NCI-H2107 treated with DMSO at 0.1 percent for 48 hours (cell line): ENCODE measurements around the gene CERS6.

Source experiments
- DNase-seq: peaks from one replicate; lab custom pipeline; 2025; ENCODE audit not compliant: unreplicated experiment; lab: John Stamatoyannopoulos, UW

Gene CERS6

GRCh38 chr2:168565112-168565511 lies 109.0 kb downstream of the CERS6 start:
- DNase-seq, result no peak

DNA sequence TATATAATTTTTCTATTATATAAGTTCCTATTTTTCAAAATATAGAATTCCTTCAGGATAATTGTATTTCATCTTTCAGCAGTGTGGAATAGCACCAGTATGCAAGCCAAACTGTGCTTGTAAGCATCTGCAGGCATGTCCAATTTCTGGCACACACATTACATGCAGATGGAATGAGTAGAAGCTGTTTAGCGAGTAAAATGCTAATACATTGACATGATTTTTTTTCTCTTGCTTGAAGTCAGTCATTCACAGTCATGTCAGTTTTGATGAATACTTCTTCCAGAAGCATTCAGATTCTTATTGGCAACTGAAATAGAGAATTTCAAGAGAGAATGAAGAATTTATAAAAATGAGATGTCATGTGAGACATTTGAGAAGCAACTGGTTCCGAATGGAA lies 109.4 kb downstream of the CERS6 start:
- no peak for DNase-seq

DNA sequence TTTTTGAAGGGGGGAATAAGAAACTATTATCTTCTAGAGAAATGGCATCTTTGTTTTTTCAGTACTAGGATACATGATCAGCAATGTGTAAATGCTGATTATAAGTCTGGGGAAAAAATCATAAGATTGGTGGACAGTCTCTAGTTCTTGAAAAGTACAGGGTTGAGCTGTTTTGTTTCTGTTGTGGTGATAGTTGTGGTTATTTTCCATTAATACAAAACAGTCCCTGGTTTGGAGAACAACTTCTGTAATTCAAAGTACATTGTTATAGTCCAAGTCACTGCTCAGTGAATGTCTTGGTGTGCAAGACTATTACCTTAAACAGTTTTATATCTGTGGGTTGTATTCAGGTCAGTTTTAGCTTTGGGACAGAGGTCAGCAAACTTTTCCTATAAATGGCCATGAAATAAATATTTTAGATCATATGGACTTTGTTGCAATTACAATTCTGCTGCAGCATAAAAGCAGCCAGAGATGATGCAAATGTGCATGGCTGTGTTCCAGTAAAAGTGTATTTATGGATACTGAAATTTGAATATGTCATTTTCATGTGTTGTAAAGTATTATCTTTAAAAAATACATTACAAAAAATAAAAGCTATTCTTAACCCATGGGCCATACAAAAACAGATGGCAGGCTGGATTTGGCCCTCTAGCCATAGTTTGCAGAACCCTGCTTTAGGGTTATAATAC lies 111.0 kb downstream of the CERS6 start:
- no peak for DNase-seq

DNA sequence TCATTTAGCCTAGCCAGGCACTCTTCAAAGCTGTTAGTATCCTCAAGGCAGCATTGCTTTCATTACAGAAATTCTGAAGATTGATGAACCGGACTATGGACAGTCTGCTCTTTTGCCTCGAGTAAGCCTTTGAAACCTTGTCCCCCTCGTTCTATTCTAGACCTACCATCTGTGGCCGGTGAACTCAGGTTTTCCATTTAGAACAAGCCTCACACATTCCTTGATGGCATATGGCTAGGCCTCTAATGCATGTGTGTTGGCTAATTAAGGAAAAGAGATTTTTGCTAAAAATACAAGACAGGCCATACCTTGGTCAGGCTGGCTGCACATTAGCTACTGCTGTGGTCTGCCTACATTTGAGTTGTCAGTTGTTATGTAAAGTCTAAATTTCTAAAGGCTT lies 111.8 kb downstream of the CERS6 start:
- DNase-seq, result no peak

GRCh38 chr2:168568476-168569267 lies 112.6 kb downstream of the CERS6 start:
- no peak for DNase-seq

- DNase-seq, result no peak
Measured at GRCh38 chr2:168571061-168571460, 115.0 kb downstream of the CERS6 start.

GRCh38 chr2:168573128-168573903 lies 117.2 kb downstream of the CERS6 start:
- DNase-seq, result no peak

- peak; percentile 62 for DNase-seq
Measured at GRCh38 chr2:168574856-168575630, 119.0 kb downstream of the CERS6 start.

DNA sequence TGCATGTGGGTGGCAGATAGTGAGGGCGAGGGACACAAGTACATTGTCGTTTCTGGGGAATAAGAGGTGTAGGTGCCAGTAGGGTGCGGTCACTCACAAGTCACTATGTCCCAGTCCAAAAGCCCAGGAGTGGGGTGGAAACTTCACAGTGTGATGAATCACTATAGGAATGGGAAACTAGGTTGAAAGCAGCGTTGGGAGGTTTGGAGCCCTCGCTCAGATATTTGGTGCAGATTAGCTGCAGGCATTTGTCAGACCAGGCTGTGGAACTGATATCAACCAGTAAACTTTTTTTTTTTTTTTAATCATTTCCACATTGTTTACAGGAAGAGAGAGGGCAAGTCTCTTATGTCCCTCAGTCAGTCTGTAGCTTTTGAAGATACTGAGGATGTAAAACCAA lies 121.8 kb downstream of the CERS6 start:
- DNase-seq, result no peak

- DNase-seq, result no peak
Measured at GRCh38 chr2:168583064-168583709, 127.1 kb downstream of the CERS6 start.

DNA sequence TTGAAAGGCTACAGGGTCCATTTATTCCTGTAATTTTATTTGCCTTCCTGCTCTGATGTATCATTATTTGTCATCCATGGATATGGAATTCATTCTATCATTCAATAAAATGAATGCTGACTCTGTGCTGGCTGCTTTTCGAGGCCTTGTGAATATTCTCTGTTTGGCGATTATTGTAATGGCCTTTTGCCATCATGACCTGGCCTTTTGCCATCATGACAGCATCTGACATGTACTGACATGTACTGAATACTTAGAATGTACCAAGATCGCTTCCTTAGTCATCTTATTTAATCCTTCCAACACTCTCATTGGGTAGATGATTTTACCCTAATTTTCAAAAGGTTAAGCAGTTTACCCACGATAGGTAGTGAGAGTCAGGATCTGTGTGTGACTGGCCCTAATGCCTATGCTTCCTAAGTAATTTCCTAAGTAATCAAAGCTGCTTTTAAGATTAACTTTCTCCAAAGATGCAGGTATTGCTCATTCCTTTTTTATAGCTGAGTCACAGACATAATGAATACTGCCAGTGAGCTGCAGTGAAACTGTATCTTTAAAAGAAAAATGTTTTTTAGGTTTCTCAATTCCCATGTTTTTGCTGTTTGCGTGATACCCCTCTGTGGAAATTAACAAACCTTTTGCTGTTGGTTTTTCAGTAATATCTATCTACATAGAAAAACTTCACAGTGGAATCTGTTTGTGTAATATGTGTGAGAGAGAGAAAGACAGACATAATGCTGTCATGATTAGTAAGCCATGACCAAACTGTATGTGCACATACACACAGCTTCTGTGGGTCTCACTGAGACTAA lies 127.8 kb downstream of the CERS6 start:
- no peak for DNase-seq

DNA sequence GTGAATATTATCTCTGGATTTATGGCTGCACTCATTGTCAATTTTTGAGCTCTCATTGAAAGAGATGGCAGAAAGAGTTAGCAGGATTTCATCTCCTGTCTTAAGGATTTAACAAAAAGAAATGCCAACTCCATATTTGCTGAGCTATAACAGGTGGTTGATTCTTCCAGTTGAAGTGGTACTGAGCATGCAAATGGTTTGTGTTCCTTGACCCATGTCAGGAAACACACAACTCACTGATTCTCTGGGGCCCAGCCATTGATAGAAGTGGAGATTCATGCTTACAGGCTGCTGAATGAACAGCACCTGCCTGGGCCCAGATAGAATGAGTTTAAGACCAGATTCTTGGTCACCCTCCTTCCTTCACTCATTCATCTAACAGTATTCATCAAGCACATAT lies 128.8 kb downstream of the CERS6 start:
- no peak for DNase-seq

GRCh38 chr2:168585700-168586099 lies 129.6 kb downstream of the CERS6 start:
- no peak for DNase-seq

DNA sequence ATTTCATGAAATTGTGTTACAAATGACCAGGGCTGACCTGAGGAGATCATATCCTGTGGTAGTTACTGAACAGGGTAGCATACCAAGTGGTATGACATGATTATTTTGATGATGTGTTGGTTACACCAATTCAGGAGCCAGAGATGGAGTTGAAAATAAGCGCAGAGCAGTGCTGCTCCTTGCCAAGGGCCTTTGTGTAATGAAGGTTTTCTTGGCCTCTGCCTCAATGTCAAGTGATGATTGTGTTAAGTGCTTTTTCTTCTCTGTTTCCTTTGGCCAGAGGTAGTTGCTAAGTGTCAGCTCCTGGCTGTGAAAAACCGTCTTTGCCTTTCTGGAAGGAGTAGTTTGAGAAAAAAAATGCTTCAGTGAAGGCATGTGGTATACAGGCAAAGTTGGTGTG lies 131.2 kb downstream of the CERS6 start:
- no peak for DNase-seq

DNA sequence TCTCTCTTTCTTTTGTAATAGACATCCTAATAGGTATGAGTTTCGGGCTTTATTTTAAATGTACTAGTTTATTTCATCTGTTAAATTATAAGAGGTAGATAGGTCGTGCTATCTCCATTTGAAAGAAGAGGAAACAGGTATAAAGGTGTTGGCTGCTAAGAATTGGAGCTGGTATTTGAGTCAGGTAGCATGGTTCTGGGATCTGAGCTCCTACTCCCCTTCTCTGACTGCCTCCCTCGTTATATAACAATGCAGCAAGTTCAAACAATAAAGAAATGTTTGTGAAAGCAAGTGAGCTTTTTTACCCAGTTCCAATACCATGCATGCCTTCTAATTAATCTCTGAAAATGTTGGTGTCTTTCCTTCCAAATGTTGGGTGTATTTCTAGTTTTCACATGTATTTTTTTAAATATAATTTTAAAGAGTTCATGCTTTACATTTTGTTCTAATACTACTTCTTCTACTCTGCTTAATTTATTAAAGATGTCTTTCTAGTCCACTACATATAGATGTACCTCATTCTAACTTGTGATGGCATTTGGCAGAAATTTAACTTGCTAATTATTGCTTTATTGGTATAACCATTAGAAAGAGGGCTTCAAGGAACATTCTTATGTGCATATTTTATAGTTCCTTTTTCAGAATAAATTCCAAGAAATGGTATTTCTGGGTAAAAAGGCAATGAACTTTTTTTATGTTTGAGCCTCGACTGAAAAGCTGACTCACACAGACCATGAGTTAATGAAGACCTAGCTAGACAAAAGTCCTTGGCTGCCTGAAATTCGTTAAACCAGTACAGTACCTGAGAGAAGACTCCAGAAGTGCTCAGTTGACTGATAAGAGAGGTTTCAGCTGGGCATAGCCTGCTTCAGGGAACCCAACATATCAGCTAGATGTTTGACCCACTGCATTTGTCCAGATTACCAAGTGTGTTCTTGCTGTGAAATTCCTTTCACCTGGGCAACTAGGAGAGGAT lies 133.5 kb downstream of the CERS6 start:
- no peak for DNase-seq

DNA sequence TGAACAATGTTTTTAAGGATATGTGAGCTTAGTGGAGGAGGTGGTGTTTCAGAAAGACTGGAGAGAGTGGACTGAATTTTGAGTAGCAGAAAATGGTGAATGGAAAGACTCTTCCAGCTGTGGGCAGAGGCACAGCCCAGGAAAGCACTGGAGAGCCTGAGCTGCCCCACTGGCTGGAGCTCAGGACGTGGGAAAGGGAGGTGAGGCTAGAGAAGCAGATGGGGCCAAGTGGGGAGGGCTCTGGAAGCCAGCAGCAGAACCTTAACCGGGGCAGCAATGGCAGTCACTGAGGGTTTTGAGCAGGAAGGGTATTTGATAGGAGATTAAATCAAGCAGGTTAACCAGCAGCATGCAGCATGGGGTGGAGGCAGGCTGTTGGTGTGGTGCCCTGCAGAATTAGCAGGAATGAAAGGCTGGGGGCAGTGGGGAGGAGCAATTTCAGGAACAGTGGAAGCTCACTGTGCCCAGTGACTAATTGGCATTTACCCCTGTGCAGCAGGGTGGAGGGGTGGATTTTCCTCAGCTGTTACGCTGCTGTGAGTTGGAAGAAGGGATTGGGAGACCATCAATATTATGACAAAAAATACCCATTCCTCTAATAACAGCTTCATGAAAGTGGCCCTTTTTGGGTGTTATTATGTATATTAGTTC lies 136.2 kb downstream of the CERS6 start:
- no peak for DNase-seq

DNA sequence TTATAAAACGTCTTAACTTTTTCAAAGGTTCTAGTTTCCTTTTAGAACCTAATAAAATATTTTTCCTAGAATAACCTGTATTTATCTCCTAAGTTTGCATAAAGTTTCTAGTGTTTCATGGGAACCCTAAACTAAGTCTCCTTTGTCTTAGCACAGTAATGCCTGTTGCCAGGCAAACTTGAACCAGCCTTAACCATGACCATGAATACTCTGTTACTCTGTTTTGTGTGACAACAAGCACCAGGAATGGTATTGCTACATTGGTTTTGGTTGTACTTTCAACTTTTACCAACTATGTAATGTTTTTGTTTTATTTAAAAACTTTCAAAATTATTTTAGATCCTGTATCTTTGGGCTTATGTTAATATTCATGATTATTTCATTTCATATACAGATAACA lies 137.6 kb downstream of the CERS6 start:
- DNase-seq, result no peak

DNA sequence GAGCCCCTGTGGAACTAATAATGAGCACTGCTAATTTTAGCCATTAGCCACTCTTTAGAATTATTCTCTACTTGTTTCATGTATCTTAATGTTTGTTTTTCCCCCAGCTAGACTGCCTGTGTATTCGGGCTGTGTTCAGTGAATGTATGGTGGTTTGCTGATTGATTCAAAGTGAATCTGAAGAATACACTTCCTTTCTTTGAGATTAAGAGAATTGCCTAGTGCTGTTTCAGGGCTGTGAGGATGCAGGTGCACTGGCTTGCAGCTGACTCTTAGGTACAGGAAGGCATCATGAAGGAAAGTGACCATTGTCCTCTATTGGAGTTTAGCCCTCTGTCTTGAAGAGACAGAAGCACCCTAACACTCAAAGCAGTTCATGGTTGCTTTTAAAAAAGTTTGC lies 138.7 kb downstream of the CERS6 start:
- DNase-seq, result no peak
